SJSA1 (cell line): ENCODE measurements around the gene ALDH4A1. TPM values are rescaled to one million over a fixed set of nuclear protein-coding genes. Genes with fewer than 3 reads are reported as not detected.

Source experiments
- DNase-seq, 2 experiments: peaks; one replicate each; pipeline ENCODE4 v3.0.0-alpha.2; 2015 to 2020; ENCODE audit warnings: low spot score in 2 of 2, low read depth in 1 of 2
- H3K27ac ChIP-seq: fragments of 250-450 bp; sonication (Bioruptor Pico); 2 replicates; pipeline ENCODE4 v1.5.1; 2020; ENCODE audit warnings: mild to moderate bottlenecking, moderate library complexity
- H3K27me3 ChIP-seq: fragments of 250-450 bp; sonication (Bioruptor Pico); replicated peaks from 2 replicates; pipeline ENCODE4 v1.5.1; 2020; ENCODE audit warnings: mild to moderate bottlenecking, moderate library complexity
- H3K36me3 ChIP-seq: fragments of 250-450 bp; sonication (Bioruptor Pico); 2 replicates; pipeline ENCODE4 v1.5.1; 2020; ENCODE audit warnings: mild to moderate bottlenecking
- H3K4me1 ChIP-seq: fragments of 250-450 bp; sonication (Bioruptor Pico); replicated peaks from 2 replicates; pipeline ENCODE4 v1.6.1; 2021; ENCODE audit warnings: mild to moderate bottlenecking
- H3K4me3 ChIP-seq: fragments of 250-450 bp; sonication (Bioruptor Pico); 2 replicates; pipeline ENCODE4 v1.5.1; 2020; ENCODE audit warnings: mild to moderate bottlenecking
- H3K9me3 ChIP-seq: fragments of 250-450 bp; sonication (Bioruptor Pico); replicated peaks from 2 replicates; pipeline ENCODE4 v1.5.1; 2020; ENCODE audit warnings: mild to moderate bottlenecking
- total RNA-seq: library from RNA; depleted of rRNA; stranded (reverse); fragments of >200 nt; shearing (Covaris generic); gene quantifications from 2 replicates; pipeline ENCODE4 v1.2.3, GENCODE V29; 2014

ALDH4A1 gene
- total RNA-seq, 1 experiment from 2014 or later: 10.8 TPM

DNA sequence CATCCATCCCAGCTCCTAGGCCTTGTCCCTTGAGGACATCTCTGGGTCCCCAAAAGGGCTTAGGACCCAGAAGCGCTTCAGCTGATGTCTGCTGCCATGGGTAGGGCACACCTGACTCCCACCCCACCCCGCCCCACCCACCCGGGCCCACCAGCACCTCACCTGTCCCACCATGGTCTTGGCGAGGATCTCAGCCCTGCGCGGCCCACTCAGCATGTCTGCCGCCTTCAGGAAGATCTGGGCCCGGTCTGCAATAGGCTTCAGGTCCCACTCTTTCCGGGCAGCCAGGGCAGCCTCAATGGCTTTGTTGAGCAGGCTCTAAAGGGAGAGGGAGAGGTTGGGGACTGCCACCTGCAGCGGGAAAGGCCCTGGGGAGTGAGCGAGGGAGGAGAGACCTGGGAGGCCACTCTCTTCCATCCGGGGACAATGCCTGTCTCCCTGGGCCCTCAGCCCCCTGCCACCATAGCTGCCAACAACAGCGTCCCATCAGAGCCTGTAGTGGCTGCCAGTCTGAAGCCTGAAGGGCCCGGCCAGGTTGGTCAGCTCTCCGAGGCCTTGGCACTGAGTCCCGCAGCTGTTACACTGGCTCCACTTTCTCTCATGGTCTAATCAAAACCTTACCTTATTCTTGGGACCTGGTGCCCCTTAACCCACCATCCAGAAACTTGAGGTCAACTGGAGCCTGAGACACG, 16.9 kb downstream of the ALDH4A1 start:
- Histone ChIP-seq H3K4me3 (no peak overlapping the region), H3K27me3 (no peaks in the 10 kb centered on the region), H3K36me3 (0 out of 2 replicates have a peak, but pooled peaks cover 2% of the 10 kb centered on the region), H3K27ac (no peak overlapping the region), H3K4me1 (0 out of 2 replicates have a peak, but pooled peaks cover 5% of the 10 kb centered on the region), H3K9me3 (no peaks in the 10 kb centered on the region)
- no peak for DNase-seq

DNA sequence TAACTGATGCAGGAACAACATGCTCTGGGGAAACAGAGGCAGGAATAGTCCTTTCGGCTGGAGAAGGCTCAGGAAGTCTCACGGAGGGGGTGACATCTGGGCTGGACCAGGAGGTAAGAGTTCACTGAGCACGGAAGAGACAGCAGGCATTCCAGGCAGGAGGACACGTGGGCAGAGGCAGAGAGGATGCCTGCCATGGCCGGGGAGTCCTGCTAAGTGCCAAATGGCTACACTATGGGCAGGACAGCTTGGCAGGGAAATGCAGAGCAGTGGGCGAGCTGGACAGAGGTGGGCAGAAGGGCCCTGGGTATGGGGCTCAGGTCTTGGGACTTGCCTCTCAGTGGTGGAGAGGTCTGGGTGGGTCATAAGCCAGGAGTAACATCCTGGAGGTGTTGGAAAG, 17.6 kb downstream of the ALDH4A1 start:
- Histone ChIP-seq H3K4me3 (no peak overlapping the region), H3K4me1 (0 out of 2 replicates have a peak, but pooled peaks cover 5% of the 10 kb centered on the region), H3K9me3 (no peaks in the 10 kb centered on the region), H3K27ac (no peak overlapping the region), H3K27me3 (no peaks in the 10 kb centered on the region), H3K36me3 (0 out of 2 replicates have a peak, but pooled peaks cover 2% of the 10 kb centered on the region)
- no peak for DNase-seq

DNA sequence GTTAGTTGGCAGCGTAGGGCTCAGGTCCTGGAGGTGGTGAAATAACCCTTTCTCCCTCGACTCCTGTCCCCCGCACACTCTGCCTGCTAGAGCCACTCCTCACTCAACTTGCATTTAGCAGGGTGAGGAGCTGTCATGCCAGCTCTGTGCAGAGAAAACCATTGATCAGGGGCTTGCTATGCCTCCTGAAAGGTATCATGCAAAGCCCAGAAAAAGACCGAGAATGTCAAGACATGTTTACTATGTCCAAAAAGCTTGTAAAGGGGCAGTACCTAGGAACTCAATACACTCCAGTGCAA, 18.0 kb downstream of the ALDH4A1 start:
- Histone ChIP-seq H3K9me3 (no peaks in the 10 kb centered on the region), H3K36me3 (0 out of 2 replicates have a peak, but pooled peaks cover 2% of the 10 kb centered on the region)

DNA sequence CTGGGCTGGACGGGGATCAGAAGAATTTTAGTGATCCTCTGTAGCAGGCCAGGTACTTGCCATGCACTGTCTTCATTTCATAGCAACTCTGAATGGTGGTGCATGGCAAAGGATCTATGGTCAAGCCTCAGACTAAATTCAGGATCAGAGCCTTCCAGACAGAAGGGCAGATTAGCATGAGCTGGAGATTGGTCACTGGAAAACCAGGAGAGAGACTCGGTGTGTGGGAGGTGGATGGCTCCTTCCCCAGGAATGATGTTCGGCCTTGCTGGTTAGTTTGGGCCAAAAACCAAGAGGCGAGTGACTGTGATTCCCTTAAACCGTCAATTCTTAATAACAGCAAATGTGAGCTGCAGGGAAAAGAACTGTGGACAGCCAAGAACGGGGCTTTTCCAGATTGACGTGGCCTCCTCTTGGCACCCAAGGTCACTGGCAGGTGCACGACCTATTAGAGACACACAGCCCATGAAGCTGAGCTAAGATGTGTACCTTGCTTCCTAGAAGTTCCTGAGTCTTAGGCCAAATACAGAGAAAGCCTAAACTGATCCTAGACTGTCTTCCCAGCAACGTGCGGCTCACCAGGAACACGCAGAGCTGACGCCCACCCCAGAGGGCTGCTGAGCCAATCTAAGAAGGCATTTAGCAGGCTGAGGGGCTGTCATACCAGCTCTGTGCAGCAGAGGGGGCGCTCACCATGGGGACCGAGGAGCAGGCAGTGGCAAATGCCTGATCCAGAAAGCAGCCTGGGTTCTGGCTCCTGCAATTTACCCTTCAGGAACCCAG, 18.5 kb downstream of the ALDH4A1 start:
- peak; percentile 57 to 78 for DNase-seq
- H3K36me3 ChIP-seq: 0 out of 2 replicates have a peak, but pooled peaks cover 2% of the 10 kb centered on the region
- no peak overlapping the region for H3K4me3 ChIP-seq
- no peaks in the 10 kb centered on the region for H3K9me3 ChIP-seq
- H3K27me3 ChIP-seq: no peaks in the 10 kb centered on the region
- H3K27ac ChIP-seq: no peak overlapping the region
- H3K4me1 ChIP-seq: 0 out of 2 replicates have a peak, but pooled peaks cover 5% of the 10 kb centered on the region

More for the DNA sequence above, 18.0 kb downstream of the ALDH4A1 start:
- no peak overlapping the region for H3K27ac ChIP-seq
- no peak for DNase-seq
- H3K4me1 ChIP-seq: 0 out of 2 replicates have a peak, but pooled peaks cover 5% of the 10 kb centered on the region
- no peaks in the 10 kb centered on the region for H3K27me3 ChIP-seq
- no peak overlapping the region for H3K4me3 ChIP-seq

DNA sequence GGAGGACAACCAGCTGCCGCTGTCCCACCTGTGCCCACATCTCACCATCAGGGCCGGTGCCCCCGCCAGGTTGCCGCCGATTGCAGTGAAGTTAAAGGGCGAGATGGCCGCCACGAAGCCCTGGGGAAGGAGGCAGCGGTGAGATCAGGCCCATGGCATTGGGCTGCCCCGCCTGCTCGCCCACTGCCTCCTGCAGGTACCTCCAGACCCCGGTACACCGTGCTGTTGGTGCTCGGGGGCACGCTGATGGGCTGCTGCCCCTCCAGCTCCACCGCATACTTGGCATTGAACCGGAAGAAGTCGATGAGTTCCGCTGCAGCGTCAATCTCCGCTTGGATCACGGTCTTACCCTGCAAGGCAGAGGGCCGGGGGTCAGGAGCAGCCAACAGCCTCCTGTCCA, 19.3 kb downstream of the ALDH4A1 start:
- H3K27ac ChIP-seq: no peak overlapping the region
- no peaks in the 10 kb centered on the region for H3K27me3 ChIP-seq
- no peak for DNase-seq
- H3K36me3 ChIP-seq: 0 out of 2 replicates have a peak, but pooled peaks cover 2% of the 10 kb centered on the region
- H3K4me3 ChIP-seq: no peak overlapping the region
- H3K9me3 ChIP-seq: no peaks in the 10 kb centered on the region
- 0 out of 2 replicates have a peak, but pooled peaks cover 5% of the 10 kb centered on the region for H3K4me1 ChIP-seq

DNA sequence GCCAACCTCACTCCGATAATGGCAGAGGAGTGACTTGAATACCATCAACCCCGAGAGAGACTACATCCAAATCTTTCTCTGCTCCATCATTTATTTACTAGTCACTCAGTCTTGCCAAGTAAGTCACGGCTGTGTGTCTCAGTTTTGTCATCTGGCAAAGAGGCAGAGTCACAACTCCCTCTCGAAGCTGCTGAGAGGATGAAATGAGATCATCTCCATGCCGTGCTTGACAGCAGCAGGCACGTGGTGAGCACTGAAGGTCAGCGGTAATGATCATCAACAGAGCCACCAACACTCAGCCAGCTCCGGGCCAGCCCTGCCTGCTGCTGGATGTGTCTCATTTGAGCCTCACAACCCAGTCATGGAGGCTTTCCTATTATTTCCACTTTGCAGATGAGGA, 19.9 kb downstream of the ALDH4A1 start:
- Histone ChIP-seq H3K4me3 (no peak overlapping the region), H3K27ac (no peak overlapping the region), H3K4me1 (0 out of 2 replicates have a peak, but pooled peaks cover 5% of the 10 kb centered on the region), H3K36me3 (0 out of 2 replicates have a peak, but pooled peaks cover 2% of the 10 kb centered on the region), H3K9me3 (no peaks in the 10 kb centered on the region), H3K27me3 (no peaks in the 10 kb centered on the region)
- DNase-seq: no peak

DNA sequence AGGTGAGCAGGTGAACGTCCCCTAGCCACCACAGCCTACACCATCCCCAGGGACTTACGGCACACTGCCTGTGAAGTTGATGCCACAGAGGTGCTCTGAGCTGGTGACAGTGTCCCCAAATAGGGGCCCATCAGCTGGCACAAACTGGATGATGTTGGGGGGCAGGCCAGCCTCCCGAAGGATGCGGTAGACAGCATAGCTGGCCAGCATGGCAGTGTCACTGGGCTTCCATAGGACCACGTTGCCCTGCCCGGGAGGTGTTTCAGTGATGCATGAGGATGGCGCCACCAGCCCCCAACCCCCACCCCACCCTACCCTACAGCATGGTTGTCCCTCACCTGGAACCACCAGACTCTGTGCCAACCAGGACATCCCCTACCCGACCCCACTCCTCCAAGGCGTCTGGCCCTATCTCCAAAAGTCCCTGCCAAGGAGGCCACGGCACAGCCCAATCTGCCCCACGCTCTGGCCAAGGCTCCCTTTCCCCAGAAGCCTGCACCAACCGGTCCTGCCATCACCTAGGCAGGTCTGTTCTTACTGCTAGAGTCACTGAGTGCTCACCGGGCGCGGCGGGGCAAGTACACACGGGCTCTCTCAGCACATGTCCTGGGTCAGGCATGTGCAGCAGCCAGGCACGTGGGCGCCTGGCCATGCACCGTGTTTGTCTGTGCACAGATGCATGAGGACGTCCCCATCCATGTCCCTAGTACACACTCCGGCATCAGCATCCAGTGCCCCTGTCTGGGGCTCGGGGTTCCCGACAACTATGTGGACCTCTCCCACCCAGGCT, 20.5 kb downstream of the ALDH4A1 start:
- H3K4me1 ChIP-seq: 0 out of 2 replicates have a peak, but pooled peaks cover 5% of the 10 kb centered on the region
- no peak overlapping the region for H3K27ac ChIP-seq
- no peak for DNase-seq
- no peaks in the 10 kb centered on the region for H3K27me3 ChIP-seq
- H3K9me3 ChIP-seq: no peaks in the 10 kb centered on the region
- 0 out of 2 replicates have a peak, but pooled peaks cover 2% of the 10 kb centered on the region for H3K36me3 ChIP-seq
- no peak overlapping the region for H3K4me3 ChIP-seq

DNA sequence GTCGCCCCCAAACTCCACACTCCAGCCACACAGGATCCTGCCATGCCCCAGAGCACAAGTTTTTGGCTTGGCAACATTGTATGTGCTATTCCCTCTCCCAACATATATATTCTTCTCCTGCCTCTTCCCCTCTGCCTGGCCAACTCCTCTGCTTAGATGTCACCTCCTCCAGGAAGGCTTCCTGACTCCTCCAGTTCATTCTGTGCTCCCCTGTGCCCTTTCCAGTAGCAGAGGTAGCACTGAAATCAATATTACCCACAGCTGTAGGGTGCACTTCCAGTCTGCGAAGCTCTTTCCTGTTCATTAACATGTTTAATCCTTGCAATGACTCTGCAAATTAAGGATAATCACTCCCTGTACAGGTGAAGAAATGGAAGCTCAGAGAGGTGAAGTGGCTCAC, 21.2 kb downstream of the ALDH4A1 start:
- Histone ChIP-seq H3K9me3 (no peaks in the 10 kb centered on the region), H3K4me3 (no peak overlapping the region), H3K4me1 (0 out of 2 replicates have a peak, but pooled peaks cover 4% of the 10 kb centered on the region), H3K27ac (no peak overlapping the region), H3K36me3 (0 out of 2 replicates have a peak, but pooled peaks cover 2% of the 10 kb centered on the region), H3K27me3 (no peaks in the 10 kb centered on the region)
- no peak for DNase-seq

DNA sequence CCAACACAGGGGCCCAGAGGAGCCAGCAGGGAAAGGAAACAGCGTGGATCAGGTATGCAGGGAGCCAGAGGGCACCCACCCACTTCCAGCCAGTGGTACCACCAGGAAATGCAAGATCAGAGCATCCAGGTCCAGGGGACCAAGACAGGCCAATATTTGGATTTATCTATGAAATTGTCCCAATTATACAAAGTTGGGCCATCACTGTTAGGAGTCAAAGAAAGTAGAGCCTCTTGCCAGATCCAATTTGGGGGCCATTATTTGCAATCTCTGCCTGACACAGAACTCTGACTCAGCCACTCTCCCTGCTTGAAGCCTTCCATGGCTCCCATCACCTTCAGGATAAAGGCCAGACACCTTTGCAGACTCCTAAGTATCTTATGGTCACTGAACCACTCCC, 21.8 kb downstream of the ALDH4A1 start:
- Histone ChIP-seq H3K9me3 (no peaks in the 10 kb centered on the region), H3K27me3 (no peaks in the 10 kb centered on the region), H3K4me1 (no peaks in the 10 kb centered on the region), H3K4me3 (no peak overlapping the region), H3K27ac (no peak overlapping the region), H3K36me3 (0 out of 2 replicates have a peak, but pooled peaks cover 2% of the 10 kb centered on the region)
- DNase-seq: no peak

DNA sequence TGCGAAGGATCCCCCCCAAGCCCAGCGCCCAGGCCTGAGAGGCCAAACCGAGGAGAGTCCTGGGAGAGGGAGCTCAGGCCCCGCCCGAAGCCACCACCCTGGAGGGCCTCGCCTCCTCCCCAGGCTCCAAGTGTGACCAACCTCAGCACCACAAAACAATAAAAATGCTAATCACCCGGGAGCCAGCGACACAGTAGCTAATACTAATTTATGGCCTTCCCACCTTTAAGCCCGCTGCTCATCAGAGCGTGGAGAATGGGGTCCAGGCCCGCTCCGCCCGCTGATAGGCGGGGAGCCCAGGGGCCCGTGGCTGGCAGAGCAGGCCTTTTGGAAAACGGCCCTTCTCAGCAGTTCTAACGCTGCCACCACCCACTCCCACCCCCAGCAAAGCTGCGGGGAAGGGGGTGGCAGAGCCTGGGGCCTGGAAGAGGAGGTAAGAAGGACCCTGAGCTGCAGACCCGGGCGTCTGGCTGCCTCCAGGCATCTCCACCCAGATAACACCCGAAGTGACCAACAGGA, 22.5 kb downstream of the ALDH4A1 start:
- no peak for DNase-seq
- no peaks in the 10 kb centered on the region for H3K4me1 ChIP-seq

DNA sequence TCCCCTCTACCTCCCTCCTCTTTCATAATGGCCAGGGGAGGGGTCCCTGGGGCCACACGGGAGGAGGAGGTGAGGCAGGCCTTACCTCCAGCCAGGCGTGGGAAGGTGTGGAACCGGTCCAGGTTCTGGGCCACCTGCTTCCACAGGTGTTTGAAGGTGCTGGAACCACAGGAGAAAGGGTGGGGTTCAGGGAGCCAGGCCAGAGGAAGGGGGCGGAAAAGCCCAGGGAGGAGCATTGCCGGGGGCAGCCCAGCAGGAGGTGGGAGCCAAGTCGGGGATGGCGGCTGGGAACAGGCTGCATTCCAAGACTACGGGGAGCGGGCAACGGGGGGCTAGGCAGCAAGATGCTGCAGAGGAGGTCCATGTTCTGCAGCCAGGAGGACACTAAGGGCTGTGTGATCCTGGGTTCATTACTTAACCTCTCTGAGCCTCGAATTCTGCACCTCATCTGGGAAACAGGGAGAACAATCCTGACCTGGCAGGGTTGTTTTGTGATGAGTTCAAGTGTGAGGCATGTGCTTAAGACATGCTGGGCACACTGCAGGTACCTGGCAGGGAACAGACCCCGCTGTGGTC, 23.1 kb downstream of the ALDH4A1 start:
- Histone ChIP-seq H3K36me3 (0 out of 2 replicates have a peak, but pooled peaks cover 2% of the 10 kb centered on the region), H3K27ac (no peak overlapping the region), H3K4me1 (no peaks in the 10 kb centered on the region), H3K27me3 (no peaks in the 10 kb centered on the region), H3K9me3 (no peaks in the 10 kb centered on the region), H3K4me3 (no peak overlapping the region)
- no peak for DNase-seq

More for the DNA sequence above, 22.5 kb downstream of the ALDH4A1 start:
- Histone ChIP-seq H3K4me3 (no peak overlapping the region), H3K9me3 (no peaks in the 10 kb centered on the region), H3K36me3 (0 out of 2 replicates have a peak, but pooled peaks cover 2% of the 10 kb centered on the region), H3K27me3 (no peaks in the 10 kb centered on the region), H3K27ac (no peak overlapping the region)

DNA sequence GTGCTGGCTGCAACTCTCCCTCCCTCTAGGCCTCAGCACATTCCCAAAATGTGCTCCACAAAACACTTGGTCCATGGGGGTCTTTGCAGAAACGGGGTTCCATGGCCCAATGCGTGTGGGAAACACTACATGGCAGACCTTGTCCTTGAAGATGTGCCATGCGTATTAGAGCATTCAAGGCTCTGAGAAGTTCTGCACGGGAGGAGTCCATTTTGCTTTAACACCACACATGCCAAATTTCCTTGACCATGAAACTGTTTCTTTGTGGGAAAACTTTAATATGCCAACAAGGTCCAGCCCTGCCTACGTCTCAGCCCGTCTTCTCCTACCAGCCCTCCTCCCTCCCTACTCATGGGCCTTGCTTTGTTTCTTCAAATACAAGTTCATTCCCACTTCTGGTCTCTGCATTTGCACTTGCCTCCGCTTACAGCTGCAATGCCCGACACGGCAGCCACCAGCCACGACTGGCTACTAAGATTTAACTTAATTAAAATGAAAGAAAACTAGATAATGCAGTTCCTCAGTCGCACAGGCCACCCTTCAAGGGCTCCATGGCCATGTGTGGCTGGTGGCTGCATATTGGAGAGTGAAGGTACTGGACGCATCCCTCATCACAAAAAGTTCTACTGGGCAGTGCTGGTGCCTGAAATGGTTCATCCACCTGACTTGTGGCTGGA, 23.7 kb downstream of the ALDH4A1 start:
- Histone ChIP-seq H3K27me3 (no peaks in the 10 kb centered on the region), H3K4me3 (no peak overlapping the region), H3K36me3 (0 out of 2 replicates have a peak, but pooled peaks cover 2% of the 10 kb centered on the region), H3K4me1 (no peaks in the 10 kb centered on the region), H3K27ac (no peak overlapping the region), H3K9me3 (no peaks in the 10 kb centered on the region)
- no peak for DNase-seq
